Stimulated activated CD4-positive, alpha-beta T cell treated with anti-CD3 and anti-CD28 coated beads, Interleukin-4, amount 100 ng/mL, for 4 hours (primary cell): ENCODE data around the gene HIF3A.
"Not testable (repeated sequence)": the region's sequence is repeated elsewhere in the genome, so short reads cannot be mapped to it uniquely, and the experiment has no call there.

Source experiments
- DNase-seq, 2 experiments: peaks; one replicate each; pipeline ENCODE4 v3.0.0-alpha.2; 2020

Gene HIF3A

DNA sequence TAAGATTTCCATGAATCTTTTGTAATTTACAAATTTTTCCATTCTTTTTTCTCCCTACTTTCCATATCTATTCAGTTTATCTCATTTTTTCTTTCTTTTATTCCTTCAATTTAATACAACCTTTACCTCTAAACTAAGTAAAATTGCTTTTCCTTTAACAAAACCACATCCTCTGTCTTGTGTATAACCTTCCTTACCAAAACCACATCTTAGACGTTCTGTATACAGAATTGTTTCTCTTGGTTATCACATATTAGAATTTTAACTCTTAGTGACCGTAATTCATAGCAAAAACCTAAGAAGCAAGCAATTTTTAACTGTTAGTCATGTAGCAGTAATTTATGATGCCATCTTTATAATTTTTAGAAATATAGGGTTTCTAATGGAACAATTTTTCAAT is 65.1 kb downstream of the HIF3A start:
- no peak for DNase-seq

DNA sequence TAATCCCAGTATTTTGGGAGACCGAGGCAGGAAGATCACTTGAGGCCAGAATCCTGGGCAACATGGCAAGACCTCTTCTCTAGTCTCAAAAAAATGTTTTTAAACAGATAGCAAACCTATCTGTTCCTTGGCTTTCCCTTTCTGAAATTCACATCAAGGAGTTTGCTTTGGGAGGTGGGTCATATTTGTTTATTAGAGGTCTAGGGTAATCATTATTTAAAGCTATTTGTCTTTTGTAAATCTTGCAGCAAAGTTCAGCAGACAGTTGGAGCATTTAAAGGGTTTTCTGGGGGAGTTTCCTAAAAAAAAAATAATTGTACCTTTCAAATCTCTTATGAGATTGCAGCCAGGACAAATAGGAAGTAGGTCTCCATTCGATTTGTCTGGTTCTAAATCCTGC is 67.5 kb downstream of the HIF3A start:
- no peak for DNase-seq

DNA sequence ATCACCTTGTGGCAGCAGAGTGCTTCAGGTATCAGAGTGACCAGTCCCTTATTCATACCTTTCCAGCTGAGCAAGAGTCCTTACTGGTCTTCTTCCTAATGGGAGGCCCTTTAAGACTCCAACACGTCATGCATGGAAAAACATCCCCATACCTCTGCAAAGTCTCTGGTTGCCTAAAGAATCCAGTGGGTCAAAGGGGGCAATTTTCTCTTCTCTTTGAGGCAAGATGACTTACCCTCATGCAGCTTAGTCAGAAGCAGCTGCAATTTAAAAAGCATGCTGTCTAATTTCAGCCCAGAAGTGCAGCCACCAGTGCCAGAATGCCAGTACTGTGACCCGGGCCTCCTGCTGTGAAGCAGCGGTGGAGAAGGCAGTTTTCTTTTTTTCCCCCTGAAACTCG is 68.7 kb downstream of the HIF3A start:
- DNase-seq: no peak

DNA sequence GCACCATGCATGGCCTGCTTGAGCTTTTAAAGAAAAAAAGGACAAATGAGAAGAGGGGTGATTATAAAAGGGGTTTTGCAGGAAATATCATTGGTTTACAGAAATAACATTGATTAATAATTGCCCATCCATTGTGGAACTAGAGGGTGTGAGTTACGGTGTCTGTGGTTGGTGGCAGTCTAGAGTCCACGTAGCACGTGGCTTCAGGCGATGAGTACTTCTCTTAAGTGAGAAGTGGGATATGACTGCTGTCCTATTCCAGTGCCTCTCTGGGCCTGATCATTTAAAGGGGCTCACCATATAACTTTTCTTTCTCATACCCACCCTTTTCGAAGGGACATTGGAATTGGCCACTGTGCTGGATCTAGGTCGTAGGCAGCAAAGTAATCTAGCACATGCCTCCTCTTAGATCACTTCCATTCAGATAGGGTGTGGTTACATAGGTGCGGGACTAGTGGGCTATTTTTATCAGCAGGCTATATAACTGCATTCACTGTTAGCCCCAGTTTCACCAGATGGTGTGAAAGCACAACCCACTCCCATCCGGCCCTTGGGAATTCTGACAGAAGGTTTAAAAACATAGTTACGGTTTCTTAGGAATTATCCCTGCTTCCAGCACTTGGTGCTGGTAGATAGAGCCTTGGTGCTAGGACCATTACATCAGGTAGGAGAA is 69.9 kb downstream of the HIF3A start:
- no peak for DNase-seq

DNA sequence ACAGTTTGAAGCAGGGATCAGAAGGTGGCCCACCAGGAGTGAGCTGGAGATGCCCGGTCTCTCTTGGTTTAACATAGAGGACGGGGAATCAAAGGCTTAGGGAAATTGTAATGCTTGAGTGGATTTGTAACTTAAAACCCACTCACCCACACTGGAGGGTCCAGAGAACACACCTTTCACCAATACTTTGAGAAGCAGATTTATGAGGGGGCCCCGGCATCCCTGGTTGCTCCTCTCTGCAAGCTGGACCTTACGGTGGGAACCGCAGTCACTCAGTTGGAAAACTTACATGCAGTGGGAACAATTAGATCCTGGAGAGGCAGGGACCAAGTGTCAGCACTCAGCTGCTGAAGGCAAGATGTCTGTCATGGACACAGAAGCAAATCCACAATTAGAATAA is 70.6 kb downstream of the HIF3A start:
- no peak for DNase-seq

DNA sequence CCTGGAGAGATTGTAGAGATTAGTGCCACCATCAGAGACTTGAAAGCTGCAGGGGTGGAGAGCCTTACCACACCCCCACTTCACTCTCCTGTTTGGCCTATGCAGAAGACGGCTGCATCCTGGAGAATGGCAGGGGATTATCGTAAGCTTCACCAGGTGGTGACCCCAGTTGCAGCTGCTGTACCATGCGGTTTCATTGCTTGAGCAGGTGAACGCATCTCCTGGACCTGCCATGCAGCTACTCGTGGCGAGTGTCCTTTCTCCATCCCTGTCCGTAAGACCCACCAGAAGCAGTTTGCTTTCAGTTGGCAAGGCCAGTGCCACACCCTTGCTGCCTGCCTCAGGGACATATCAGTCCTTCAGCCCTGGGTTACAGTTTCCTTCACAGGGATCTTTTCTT is 71.3 kb downstream of the HIF3A start:
- DNase-seq: no peak

DNA sequence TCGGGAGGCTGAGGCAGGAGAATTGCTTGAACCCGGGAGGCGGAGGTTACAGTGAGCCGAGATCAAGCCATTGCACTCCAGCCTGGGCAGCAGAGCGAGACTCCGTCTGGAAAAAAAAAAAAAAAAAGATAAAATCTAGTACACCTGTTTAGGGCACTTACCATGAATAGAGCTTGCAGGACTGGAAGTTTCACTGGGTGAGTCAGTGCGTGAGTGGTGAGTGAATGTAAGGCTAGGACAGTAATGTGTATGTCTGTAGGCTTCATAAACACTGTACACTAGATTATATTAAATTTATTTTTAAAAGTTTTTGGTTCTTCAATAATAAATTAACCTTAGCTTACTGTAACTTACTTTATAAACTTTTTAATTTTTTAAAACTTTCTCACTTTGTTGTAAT is 73.0 kb downstream of the HIF3A start:
- no peak for DNase-seq

DNA sequence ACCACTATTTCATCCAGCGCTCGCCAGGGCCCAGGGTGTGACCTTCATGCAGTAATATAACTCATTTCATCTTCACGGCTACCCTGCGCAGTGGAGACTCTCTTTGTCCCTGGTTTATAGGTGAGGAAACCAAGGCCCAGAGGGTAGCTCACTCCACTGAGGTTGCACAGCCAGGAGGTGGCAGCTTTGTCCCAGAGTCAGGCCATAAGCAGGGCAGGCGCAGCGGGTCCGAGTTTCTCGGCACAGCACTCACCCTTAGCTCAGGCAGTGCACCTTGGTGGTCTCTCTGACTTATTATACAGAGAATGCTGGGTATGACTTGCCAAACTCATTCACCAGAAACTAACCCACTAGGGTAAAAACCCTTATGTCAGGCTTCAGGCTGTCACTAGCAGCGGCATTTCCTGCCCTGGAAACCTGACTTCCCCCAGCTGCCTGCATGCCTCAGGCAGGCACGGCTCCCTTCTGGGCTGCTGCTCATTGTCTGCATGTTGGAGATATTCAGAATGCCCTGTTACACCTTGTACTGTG is 74.6 kb downstream of the HIF3A start:
- DNase-seq: no peak

GRCh38 chr19:46372901-46373490 is 76.2 kb downstream of the HIF3A start:
- no peak for DNase-seq

DNA sequence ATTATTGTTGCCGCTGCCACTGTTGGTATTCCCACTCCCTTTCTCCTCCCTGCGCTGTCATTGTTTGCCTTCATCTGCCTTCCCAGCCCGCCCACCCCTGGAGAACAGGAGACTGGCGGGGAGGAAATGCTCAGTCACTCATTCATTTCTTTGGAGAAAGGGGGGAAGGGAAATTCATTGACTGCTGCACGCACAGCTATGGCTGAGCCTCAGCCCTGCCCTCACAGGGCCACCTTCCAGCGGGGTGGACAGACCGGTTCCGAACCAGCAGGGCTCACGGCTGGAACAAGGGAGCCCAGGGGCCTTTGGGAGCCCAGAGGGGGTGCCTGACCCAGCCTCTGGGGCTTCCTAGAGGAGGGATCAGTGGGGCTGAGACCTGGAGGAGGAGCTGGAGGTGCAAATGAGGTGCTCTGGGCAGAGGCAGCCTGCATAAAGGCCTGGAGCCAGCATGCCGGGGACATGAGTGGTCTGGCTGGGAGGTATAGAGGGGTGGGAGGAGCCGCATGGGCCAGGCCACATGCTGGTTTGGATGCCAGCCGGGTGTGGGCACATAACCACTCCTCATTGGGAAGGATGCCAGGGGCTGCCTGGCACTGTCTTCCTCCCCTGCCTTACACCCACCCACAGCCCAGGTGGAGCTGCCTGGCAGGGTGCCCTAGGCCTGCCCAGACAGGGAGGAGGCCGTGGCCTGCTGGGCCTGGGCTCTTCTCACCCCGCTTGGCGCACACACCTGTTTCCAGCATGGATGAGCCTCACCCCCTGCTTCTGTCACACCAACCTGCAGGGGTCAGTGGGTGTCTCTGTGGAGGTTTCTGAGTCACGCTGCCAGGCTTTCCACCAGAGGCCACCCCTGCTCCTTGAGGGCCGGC is 76.9 kb downstream of the HIF3A start:
- no peak for DNase-seq

GRCh38 chr19:46374536-46375475 is 78.0 kb downstream of the HIF3A start:
- no peak for DNase-seq

GRCh38 chr19:46375476-46376067 is 78.7 kb downstream of the HIF3A start:
- DNase-seq: not testable (repeated sequence)

- no peak for DNase-seq
Observed at GRCh38 chr19:46376241-46377153, 79.7 kb downstream of the HIF3A start.

DNA sequence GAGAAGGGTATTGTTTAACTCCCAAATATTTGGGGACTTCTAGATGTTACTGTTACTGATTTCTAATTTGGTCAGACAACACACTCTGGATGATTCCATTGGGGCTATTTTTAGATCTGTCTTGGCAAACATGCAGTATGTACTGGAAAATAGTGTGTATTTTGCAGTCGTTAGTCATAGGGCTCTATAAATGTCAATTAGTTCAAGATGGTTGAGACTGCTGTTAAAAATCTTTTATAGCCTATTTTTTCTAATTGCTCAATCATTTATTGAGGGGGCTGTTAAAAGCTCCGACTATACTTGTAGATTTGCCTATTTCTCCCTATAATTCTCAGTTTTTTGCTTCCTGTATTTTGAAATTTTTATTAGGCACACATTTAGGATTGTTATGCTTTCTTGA is 81.4 kb downstream of the HIF3A start:
- no peak for DNase-seq

GRCh38 chr19:46380690-46381089 is 83.8 kb downstream of the HIF3A start:
- DNase-seq: no peak

DNA sequence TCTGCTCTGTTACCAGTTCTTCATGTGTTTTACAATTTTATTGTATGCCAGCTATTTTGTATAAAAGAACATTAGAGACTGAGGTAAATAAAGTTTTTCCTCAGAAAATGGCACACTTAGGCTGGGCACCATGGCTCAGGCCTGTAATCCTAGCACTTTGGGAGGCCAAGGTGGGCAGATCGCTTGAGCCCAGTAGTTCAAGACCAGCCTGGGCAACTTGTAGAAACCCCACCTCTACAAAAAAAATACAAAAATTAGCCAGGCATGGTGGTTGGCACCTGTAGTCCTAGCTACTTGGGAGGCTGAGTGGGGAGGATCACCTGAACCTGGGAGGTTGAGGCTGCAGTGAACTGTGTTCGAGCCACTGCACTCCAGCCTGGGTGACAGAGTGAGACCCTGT is 84.5 kb downstream of the HIF3A start:
- DNase-seq: no peak

GRCh38 chr19:46381756-46382345 is 85.0 kb downstream of the HIF3A start:
- no peak for DNase-seq

GRCh38 chr19:46383171-46383815 is 86.5 kb downstream of the HIF3A start:
- DNase-seq: no peak

DNA sequence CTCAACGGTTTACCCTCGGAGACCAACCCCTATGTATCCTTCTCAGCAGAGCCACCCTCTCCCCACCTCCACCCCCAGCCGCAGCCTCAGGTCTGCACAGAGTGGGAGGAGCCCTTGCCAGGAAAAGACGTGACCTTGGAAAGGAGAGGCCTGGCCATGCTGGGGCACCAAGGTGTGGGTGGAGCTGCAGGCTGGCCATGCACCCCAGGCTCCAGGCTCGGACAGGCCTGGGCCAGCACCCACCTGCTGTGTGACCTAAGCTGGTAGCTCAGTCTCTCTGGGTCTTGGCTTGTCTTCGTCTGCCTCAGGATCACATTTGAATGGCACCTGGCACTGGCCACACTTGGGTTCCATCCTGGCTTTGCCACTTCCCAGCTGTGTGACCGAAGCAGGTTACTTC is 87.0 kb downstream of the HIF3A start:
- no peak for DNase-seq

DNA sequence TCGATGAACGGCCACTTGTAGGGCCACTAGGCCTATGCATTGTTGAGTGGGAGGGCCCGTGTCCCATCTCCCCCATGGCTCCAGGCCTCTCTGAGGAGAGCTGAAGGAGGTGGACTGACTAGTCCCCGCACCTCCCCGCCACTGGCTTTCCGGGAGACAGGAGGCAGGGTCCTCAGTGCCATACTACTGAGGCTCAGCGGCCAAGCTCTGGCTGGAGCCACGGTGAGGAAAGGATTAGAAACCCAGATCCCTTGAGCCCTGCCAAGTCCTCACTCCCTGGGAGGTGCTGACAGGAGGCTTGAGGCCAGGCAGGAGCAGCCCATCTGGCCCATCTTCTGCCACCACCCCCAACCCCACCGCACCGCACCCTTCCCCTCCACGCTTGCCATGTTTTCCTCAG is 87.6 kb downstream of the HIF3A start:
- no peak for DNase-seq
